GM12878 (cell line): ENCODE data around the gene SRRM2. TPM values are rescaled to one million over a fixed set of nuclear protein-coding genes. Genes with fewer than 3 reads are reported as not detected.

Source experiments
- ATAC-seq: fragments of 200-7000 bp; cut with Tn5 transposase; 3 replicates; pipeline ENCODE4 v1.9.1; 2020; ENCODE audit warnings: mild to moderate bottlenecking, moderate library complexity
- BruUV-seq: library from RNA; stranded (reverse); fragments of 400-500 nt; replicated peaks from 2 replicates; lab custom pipeline; 2021; lab: Mats Ljungman, UMichigan
- CTCF ChIA-PET: fragments of 300-600 bp; sonication (Branson Sonifier 250); formaldehyde crosslinking; extraction: SDS; loops from one replicate; lab custom pipeline; 2021; ENCODE audit warnings: inconsistent platforms; lab: Yijun Ruan, JAX
- POLR2A ChIA-PET: fragments of 350-600 bp; formaldehyde crosslinking; extraction: SDS; loops from one replicate; lab custom pipeline; 2021; ENCODE audit warnings: inconsistent platforms; lab: Charles Lee
- RAD21 ChIA-PET: fragments of 300-600 bp; sonication (Branson Sonifier 250); formaldehyde crosslinking; loops from one replicate; lab custom pipeline; 2023; ENCODE audit warnings: antibody characterized with exemption; ENCODE audit not compliant: unreplicated experiment; lab: Charles Lee
- SMC1A ChIA-PET: fragments of 300-600 bp; sonication (Branson Sonifier 250); formaldehyde crosslinking; loops from one replicate; lab custom pipeline; 2023; ENCODE audit not compliant: unreplicated experiment, uncharacterized antibody; lab: Charles Lee
- DNase-seq: peaks from one replicate; pipeline ENCODE4 v3.0.0-alpha.2; 2011; ENCODE audit warnings: low read depth, low spot score
- FAIRE-seq: peaks from 3 replicates; lab custom pipeline; 2011; peaks lifted over from hg19 to GRCh38; lab: Jason Lieb, UNC
- H2AFZ ChIP-seq: 2 replicates; pipeline ENCODE4 v1.6.0; 2011; ENCODE audit warnings: low read depth, low read length, control low read depth; ENCODE audit not compliant: control insufficient read depth
- H3K27ac ChIP-seq: 2 replicates; pipeline ENCODE4 v1.5.1; 2011; ENCODE audit warnings: control low read depth; ENCODE audit not compliant: control insufficient read depth, insufficient read depth
- H3K27me3 ChIP-seq, 2 experiments: replicated peaks in 1 of 2; 2 replicates each; pipeline versions ENCODE4 v1.6.0 to v1.6.1; 2011; ENCODE audit warnings: low read length in 1 of 2; ENCODE audit not compliant: control insufficient read depth in 2 of 2, insufficient read depth in 2 of 2
- H3K36me3 ChIP-seq, 2 experiments: 2 replicates each; pipeline ENCODE4 v1.5.1; 2011; ENCODE audit warnings: low read length in 1 of 2; ENCODE audit not compliant: control insufficient read depth in 2 of 2, insufficient read depth in 2 of 2
- H3K4me1 ChIP-seq: 2 replicates; pipeline ENCODE4 v1.6.1; 2011; ENCODE audit warnings: mild to moderate bottlenecking, low read length, moderate library complexity, mixed read lengths; ENCODE audit not compliant: control insufficient read depth, insufficient read depth
- H3K4me2 ChIP-seq: 2 replicates; pipeline ENCODE4 v1.6.0; 2011; ENCODE audit warnings: control low read depth; ENCODE audit not compliant: control insufficient read depth, insufficient read depth
- H3K4me3 ChIP-seq: fragments of 200-600 bp; sonication (generic); 2 replicates; pipeline ENCODE4 v1.5.1; 2016
- H3K79me2 ChIP-seq: 2 replicates; pipeline ENCODE4 v1.6.0; 2011; ENCODE audit warnings: low read length; ENCODE audit not compliant: control insufficient read depth, insufficient read depth
- H3K9ac ChIP-seq: 2 replicates; pipeline ENCODE4 v1.8.0; 2011; ENCODE audit warnings: low read length, control low read depth, mixed read lengths; ENCODE audit not compliant: control insufficient read depth, insufficient read depth
- H3K9me3 ChIP-seq: replicated peaks from 3 replicates; pipeline ENCODE4 v1.5.1; 2011; ENCODE audit warnings: mild to moderate bottlenecking, low read length; ENCODE audit not compliant: control insufficient read depth, insufficient read depth
- H4K20me1 ChIP-seq: 2 replicates; pipeline ENCODE4 v1.6.0; 2011; ENCODE audit not compliant: control insufficient read depth, insufficient read depth
- CUX1 ChIP-seq: IDR thresholded peaks from 2 replicates; pipeline ENCODE4 v1.6.1; 2012; ENCODE audit warnings: improper control_type of control experiment, low read depth, low read length; ENCODE audit not compliant: insufficient replicate concordance
- DPF2 ChIP-seq: fragments of 450-650 bp; IDR thresholded peaks from 2 replicates; pipeline ENCODE4 v1.6.1; 2017; ENCODE audit warnings: mild to moderate bottlenecking
- FOXM1 ChIP-seq: IDR thresholded peaks from 2 replicates; pipeline ENCODE4 v1.6.1; 2012; ENCODE audit warnings: low read depth, mild to moderate bottlenecking, inconsistent platforms, low read length, moderate library complexity
- HCFC1 ChIP-seq: fragments of 150-350 bp; IDR thresholded peaks from 2 replicates; pipeline ENCODE4 v1.6.1; 2014; ENCODE audit warnings: low read length
- IRF4 ChIP-seq: IDR thresholded peaks from 2 replicates; pipeline ENCODE4 v1.6.1; 2011; ENCODE audit warnings: low read depth, low read length
- MXI1 ChIP-seq: fragments of 150-350 bp; IDR thresholded peaks from 2 replicates; pipeline ENCODE4 v1.6.1; 2011; ENCODE audit warnings: low read depth, mild to moderate bottlenecking, inconsistent platforms, low read length, improper control_type of control experiment
- PAX5 ChIP-seq: IDR thresholded peaks from 2 replicates; pipeline ENCODE4 v1.6.1; 2011; ENCODE audit warnings: low read depth, low read length, borderline replicate concordance
- POLR2AphosphoS2 ChIP-seq: IDR thresholded peaks from 2 replicates; pipeline ENCODE4 v1.6.1; 2011; ENCODE audit warnings: low read depth, mild to moderate bottlenecking, low read length, improper control_type of control experiment, moderate library complexity
- REST ChIP-seq: IDR thresholded peaks from 2 replicates; pipeline ENCODE4 v1.6.1; 2012; ENCODE audit warnings: mild to moderate bottlenecking, low read depth, low read length
- SIN3A ChIP-seq: IDR thresholded peaks from 2 replicates; pipeline ENCODE4 v1.6.1; 2012; ENCODE audit warnings: low read depth, low read length, improper control_type of control experiment
- SMAD1 ChIP-seq: fragments of 450-650 bp; IDR thresholded peaks from 2 replicates; pipeline ENCODE4 v1.6.1; 2018; ENCODE audit warnings: mild to moderate bottlenecking, low read depth; ENCODE audit not compliant: partially characterized antibody
- SMAD5 ChIP-seq: IDR thresholded peaks from 2 replicates; pipeline ENCODE4 v1.6.1; 2016; ENCODE audit warnings: antibody characterized with exemption, low read depth
- SUPT20H ChIP-seq: IDR thresholded peaks from 2 replicates; pipeline ENCODE4 v1.6.1; 2011; ENCODE audit warnings: low read depth, mild to moderate bottlenecking, low read length, moderate library complexity, borderline replicate concordance; ENCODE audit not compliant: control insufficient read depth
- WRNIP1 ChIP-seq: IDR thresholded peaks from 2 replicates; pipeline ENCODE4 v1.6.1; 2011; ENCODE audit warnings: low read depth, low read length, improper control_type of control experiment, borderline replicate concordance
- ZNF24 ChIP-seq: fragments of 450-650 bp; IDR thresholded peaks from 2 replicates; pipeline ENCODE4 v1.6.1; 2017; ENCODE audit warnings: antibody characterized with exemption, mild to moderate bottlenecking
- ZNF274 ChIP-seq: IDR thresholded peaks from one replicate; pipeline ENCODE4 v1.8.0; 2011; ENCODE audit not compliant: insufficient read length, insufficient read depth
- WGBS: methylation state at CpG from one replicate; pipeline ENCODE4 v1.1.6; 2016; ENCODE audit warnings: low lambda C conversion rate; ENCODE audit not compliant: insufficient replicate concordance, insufficient coverage; ENCODE audit errors: missing lambda C conversion rate; 5-methylcytosine and 5-hydroxymethylcytosine counted together
- in situ Hi-C: fragments of 300-500 bp; cut with MboI; formaldehyde crosslinking; loops from 9 replicates; pipeline ENCODE4 v1.14.3; 2018; ENCODE audit warnings: mixed read lengths
- intact Hi-C: fragments of 100-400 bp; cut with micrococcal nuclease; formaldehyde crosslinking; loops from one replicate; pipeline ENCODE4 v1.14.2; 2022; ENCODE audit not compliant: unreplicated experiment
- polyA plus RNA-seq, 11 experiments: library from polyadenylated mRNA; depleted of rRNA in 4 of 11; unstranded in 6 of 11; stranded (reverse) in 5 of 11; fragments of >200 nt; fragmentation: Nextera tagmentation in 4 of 11; fragmentation: Illumina TruSeq in 1 of 11; extraction: Ambion mirVana in 4 of 11; extraction: Trizol in 1 of 11; gene quantifications; 1 replicate in 1 of 11; 2 replicates in 10 of 11; pipeline versions ENCODE4 v1.2.1 to v1.2.3, GENCODE V29; 2011 to 2016; ENCODE audit warnings: inconsistent platforms in 2 of 11, missing spikeins in 2 of 11, low read depth in 1 of 11
- total RNA-seq, 4 experiments: library from RNA; depleted of rRNA in 3 of 4; stranded (reverse); fragments of >200 nt in 3 of 4; fragmentation: Illumina TruSeq in 1 of 4; extraction: Trizol in 1 of 4; gene quantifications; 2 replicates each; pipeline versions ENCODE4 v1.2.1 to v1.2.3, GENCODE V29; 2013 to 2021

SRRM2 gene
- total and polyA plus RNA-seq, 10 of the 15 experiments (the other 5 are each of a cell fraction or from before 2014, with no cell fraction given): 30.1 to 502 (median 196) TPM

- no peak overlapping the region for H3K9ac ChIP-seq
- no peak for TF ChIP-seq MXI1
- no peak for TF ChIP-seq ZNF24
- no peak for TF ChIP-seq FOXM1
- TF ChIP-seq SMAD1: no peak
- TF ChIP-seq ZNF274: no peak
- TF ChIP-seq IRF4: no peak
- TF ChIP-seq WRNIP1: no peak
- TF ChIP-seq POLR2AphosphoS2: no peak
- TF ChIP-seq HCFC1: no peak
- no peak for TF ChIP-seq CUX1
- no peak for TF ChIP-seq SUPT20H
- no peak for TF ChIP-seq SIN3A
- no peak for TF ChIP-seq REST
- no peak for TF ChIP-seq DPF2
- TF ChIP-seq SMAD5: no peak
- TF ChIP-seq PAX5: no peak
Observed at GRCh38 chr16:2811703-2812471, 59.4 kb downstream of the SRRM2 start.

More at GRCh38 chr16:2811703-2812471, 59.4 kb downstream of the SRRM2 start:
- no peak for FAIRE-seq
- Histone ChIP-seq H3K36me3 (no peaks in the 10 kb centered on the region), H3K27ac (no peak overlapping the region), H4K20me1 (no peaks in the 10 kb centered on the region), H3K4me1 (no peaks in the 10 kb centered on the region), H3K4me3 (no peak overlapping the region), H3K79me2 (peaks cover 2% of the 10 kb centered on the region), H2AFZ (no peak overlapping the region), H3K4me2 (no peak overlapping the region), H3K27me3 (peaks cover 0 to 4% of the 10 kb centered on the region in 2 experiments; a peak in 2 of 4 replicates), H3K9me3 (no peaks in the 10 kb centered on the region)
- DNase-seq: no peak
- no TSS peak for BruUV-seq
- intact Hi-C loops: no loop called here
- ChIA-PET SMC1A (no interaction called here), RAD21 (interaction anchor here (1.2 kb wide), 1 partner anchor 71 kb away, joined by 3 read pairs; the partner anchor contains the start of gene FLYWCH2), CTCF (no interaction called here), POLR2A (interaction anchor here (0.8 kb wide), 1 partner anchor 644 kb away, joined by 3 read pairs; no protein-coding TSS in a partner anchor)
- ATAC-seq: no peak
- in situ Hi-C loops: no loop called here
- WGBS: 45% methylated on average over 15 of the region's 15 CpGs
